Measurements from ENCODE around the gene RAB9B.

The RAB9B gene

GRCh38 chrX:103773445-103773844 lies 58.6 kb downstream of the RAB9B start:
- DNase-seq (ENCODE audit: low read depth in 2 of 2, low spot score in 1 of 2), result no peak
